GM11168 (cell line): Measurements from ENCODE around the gene DLL1.

Source experiments
- in situ Hi-C: fragments of 300-500 bp; cut with MboI; formaldehyde crosslinking; loops from one replicate; pipeline ENCODE4 v1.12.0; 2022; ENCODE audit warnings: low sequenced_read_pairs; ENCODE audit not compliant: unreplicated experiment

The DLL1 gene

DNA sequence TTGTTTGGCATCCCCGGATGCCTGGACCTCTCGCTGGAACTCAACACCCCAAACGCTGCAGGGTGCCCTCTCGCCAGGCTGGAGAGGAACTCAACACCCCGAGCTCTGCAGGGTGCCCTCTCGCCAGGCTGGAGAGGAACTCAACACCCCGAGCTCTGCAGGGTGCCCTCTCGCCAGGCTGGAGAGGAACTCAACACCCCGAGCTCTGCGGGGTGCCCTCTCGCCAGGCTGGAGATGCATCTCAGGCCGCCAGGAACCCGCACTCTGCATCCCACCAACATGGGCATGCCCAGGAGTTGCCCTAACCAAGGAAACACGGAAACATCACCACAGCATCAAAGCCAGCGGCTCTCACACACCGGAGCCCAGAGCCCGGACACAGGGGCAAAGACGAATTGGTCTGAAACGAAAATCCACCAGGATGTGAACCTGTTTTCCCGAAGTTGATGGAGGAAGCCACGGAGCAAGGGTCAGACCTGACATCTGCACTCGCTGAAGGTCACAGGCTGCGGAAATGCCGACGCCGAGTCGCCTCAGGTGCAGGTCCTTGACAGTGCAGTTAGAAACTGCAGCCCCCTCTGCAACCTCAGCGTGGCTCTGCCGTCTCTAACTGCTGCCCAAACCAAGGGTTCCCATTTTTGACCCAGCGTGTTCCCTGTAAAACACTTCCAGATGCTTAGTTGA, 37.5 kb downstream of the DLL1 start:
- in situ Hi-C loops = no loop called here

DNA sequence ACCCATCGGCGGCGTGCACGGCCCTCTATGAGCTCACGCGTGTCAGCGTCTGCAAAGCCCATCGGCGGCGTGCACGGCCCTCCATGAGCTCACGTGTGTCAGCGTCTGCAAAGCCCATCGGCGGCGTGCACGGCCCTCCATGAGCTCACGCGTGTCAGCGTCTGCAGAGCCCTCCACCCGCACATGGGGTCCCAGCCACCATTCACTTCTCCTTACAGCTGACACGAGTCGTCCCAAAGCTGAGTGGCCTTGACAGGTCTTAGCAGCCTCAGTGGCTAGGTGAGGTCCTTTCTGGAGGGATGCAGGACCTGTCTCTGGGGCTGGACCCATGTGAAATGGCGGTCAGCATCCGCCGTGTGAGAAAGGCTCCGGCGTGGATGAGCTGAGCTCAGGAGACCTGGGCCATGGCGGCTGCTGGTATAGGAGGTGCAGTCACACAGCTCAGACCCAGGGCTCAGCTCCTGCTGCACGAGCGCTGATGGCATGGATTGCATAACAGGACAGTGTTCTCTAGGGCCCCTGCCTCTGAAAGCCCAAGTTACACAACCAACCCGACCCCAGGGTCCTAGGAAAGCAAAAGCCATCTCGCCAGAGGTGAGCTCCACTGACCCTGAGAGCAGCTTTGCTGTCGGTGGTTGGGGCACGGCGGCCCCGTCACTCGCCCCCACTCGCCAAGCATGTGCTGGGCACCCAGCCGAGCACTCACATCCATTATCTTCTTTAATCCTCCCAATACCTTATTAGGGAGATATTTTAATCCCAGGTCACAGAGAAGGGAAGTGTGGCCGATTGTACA, 38.9 kb downstream of the DLL1 start:
- in situ Hi-C loops = no loop called here

DNA sequence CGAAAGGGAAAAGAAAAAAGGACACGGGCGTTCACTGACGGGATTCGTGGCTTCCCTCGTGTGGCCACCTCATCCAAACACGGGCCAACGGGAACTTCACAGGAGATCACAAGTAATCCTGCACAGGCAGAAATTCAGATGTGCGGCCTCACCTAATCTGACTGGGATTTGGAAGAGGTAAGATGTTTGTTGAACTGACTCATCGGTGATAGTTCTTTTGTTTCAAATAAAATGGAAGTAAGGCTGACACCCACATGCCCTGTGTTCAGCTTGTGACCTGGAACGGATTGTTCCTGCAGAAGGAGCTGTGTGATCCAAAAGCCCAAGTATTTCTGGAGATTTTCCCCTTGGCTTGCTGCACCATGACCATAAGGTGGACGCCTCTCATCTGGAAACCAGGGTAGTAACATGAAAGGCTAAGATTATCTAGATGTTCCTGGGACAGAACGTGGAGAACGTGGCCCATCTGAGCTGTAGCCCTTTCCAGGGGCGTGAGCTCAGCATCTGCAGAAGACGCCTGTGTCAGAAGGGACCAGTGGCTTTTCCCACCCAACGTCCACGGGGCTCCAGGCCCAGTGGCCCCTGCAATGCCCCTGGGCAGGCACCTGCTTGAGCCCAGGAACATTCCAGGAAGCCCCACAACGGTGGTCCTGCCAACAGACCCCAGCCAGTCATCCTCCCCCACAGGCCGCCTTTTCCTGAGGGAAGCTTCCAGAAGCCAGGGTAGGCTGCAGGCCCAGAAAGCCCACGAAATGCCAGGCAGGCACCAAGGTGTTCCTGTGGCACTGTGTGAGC, 39.7 kb downstream of the DLL1 start:
- in situ Hi-C loops = no loop called here

DNA sequence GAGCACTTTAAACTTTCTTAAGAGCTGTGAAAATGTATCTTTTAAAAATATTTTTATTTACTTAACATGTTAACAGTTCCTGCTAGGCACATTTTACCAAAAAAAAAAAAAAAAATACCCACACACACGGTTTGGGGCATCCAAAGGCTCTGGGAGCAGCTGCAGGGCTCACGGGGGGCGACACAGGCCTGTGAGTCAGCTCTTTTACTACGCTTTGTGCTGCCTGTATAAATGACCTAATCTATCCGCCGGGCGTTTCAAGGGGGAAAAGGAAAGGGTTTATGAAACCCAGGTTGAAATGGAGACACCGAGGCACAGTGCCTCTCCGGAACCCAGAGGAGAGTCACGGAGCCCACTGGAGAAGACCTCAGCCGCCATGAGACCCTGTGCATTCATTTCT, 40.4 kb downstream of the DLL1 start:
- in situ Hi-C loops = no loop called here

DNA sequence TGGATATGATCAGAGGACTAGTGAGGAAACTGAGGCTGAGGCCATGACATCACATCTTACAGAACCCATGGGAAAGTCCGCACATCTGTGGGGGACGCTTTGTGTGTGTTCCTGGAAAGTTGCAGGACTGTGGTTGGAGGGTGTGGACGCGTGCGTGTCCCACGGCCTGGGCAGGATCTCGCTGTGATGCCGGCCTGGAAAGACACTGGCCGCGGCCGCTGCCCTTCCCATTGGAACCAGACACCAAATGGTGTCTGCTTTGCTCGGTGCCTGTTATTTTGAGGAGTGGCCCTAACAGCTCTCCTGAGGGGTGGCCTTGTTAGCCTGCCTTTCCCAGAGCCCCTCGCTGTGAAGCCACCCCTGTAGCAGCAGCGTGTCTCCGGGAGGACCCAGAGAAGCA, 41.1 kb downstream of the DLL1 start:
- in situ Hi-C loops = loop anchor here (25.0 kb wide), 1 partner anchor 163 kb away; no protein-coding TSS in a partner anchor

DNA sequence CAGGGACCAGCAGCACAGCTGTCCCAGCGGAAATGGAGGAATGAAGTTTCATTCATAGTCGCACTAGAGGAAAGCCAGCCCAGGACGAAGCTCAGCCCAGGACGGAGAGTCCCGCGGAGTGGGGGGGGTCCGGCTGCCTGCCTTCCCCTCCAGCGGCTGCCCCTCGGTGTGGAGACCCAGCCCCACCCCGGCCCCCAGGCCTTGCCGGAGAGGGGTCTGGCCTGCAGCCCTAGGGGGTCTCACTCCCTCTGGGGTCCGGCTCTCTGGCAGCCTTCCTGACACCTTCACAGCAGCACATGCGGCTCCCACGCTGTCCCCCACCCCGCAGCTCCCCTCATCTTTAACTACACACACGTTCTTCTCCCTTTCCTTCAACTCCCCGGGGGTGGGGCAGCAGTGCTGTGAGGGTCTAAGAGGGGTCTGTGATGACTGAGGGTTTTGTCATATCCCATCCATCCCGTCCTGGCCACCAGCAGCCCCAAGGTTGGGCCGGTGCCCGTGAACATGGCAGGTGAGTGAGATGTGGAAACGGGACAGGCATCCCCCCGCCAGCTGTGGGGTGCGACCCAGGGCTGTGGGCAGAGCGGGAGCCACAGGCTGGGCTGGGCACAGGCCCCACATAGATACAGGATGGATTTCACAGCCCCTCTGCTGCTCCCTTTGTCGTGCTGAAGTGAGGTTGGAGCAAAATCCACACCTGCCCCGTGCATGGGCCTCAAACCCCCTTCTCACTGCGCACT, 41.8 kb downstream of the DLL1 start:
- in situ Hi-C loops = loop anchor here (25.0 kb wide), 1 partner anchor 162 kb away; no protein-coding TSS in a partner anchor

DNA sequence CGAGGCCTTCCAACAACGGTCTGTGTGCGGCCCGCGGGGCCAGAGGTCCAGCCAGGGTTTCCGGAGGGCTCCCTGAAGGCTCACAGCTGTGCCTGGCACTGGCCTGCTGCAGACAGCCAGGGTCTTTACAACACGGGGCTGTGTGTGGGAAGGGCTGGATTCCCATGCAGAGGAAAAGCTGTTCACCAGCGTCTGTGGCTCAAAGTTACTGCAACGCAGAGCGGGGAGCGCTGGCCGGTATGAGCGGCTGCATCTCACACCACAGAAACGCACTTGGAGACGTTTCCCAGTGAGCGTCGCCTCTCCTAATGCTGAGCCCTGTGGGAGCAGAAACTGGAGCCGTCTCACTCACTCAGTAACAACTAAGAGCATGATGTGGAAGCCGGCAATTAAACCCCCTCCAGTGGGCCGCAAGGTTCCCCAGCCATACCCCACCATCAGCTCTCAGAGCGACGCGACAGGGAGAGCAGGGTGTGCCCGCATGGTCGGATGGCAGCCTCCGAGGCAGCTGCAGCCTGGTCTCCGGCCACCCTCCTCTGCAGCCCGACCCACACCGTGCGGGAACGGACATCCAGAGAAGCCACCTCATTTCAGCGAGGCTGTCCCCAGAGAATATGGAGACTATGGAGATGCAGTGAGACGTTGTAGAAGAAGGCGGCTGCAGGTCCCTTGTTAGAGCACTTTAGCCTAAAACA, 42.6 kb downstream of the DLL1 start:
- in situ Hi-C loops = loop anchor here (25.0 kb wide), 1 partner anchor 161 kb away; no protein-coding TSS in a partner anchor

DNA sequence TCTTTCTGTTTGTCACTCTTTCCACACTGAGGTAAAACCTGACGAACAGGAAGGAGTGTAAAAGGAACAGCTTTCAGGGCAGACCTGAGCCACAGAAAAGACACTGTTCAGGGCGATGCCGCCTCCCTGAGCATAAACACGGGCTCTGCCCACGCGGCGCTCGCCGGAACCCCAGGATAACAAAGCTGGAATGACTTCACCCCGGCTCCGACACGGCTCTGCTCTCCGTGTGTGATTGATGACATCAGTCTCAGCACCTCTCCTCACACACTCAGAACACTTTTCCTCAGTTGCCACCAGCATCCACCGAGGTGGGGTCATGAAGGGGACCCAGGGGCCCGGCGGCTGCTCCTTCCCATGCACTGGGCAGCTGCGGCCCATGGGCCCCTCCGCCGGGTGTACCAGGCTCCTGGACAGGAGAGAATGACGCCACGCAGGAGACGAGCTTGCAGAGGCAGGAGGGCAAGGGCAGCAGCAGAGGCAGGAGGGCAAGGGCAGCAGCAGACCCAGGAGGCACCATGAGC, 43.6 kb downstream of the DLL1 start:
- in situ Hi-C loops = loop anchor here (25.0 kb wide), 1 partner anchor 160 kb away; no protein-coding TSS in a partner anchor

DNA sequence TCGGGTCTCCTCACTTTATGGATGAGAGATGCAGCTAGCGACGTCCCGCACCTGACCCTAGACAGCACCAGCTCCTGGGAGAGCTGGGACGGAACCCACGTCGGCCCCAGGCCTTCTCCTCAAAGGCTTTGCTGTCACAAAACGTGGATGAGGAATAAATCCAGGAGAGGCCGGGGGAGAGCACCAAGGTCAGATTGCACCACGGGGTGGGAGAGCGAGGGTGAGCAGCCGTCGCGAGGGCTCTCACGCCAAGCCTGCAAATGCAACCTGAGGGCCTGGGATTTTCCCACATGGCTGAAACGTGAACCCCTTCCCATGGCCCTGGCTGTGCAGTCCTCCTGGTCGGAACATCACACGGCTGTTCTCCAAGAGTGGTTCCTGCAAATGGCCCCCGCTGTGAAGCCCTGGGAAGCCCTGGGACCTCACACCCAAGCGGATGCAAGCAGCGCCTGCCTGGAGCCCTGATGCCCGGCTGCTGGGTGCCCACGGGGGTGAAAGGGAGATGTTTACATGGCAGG, 45.3 kb downstream of the DLL1 start:
- in situ Hi-C loops = loop anchor here (25.0 kb wide), 1 partner anchor 158 kb away; no protein-coding TSS in a partner anchor

DNA sequence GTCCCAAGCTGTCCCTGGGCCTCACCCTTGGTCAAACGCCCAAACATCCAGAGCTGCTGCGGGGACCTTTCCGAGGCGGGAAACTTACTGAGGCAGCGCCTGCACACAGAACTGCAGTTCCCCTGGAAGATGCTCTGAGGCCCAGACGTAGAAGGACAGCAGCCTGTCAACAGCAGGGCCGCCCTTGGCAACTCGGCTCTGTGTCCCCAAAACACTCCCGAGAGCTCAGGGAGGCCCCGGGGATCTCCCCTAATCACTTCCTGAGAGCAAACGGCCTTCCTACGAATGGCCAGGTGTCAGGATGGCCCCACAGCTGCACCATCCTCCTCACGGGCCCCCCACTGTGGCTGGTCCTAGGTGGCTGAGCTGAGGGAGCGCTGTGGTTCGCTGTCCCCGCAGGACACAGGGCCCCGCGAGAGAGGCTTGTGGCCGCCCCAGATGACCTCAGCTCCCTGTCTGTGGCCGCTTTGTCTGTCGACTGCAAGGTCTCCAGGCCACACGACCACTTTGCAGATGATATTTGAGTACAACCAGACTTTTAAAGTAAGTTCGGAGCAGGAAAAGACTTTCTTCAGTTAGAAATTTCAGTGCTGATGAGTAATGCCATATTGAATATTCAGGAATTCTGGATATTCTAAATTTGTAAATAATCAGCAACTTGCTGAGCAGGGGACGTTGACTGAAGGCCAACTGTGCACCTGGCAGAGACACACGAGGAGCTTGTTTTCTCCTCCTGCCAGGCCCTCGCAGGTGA, 46.0 kb downstream of the DLL1 start:
- in situ Hi-C loops = loop anchor here (25.0 kb wide), 1 partner anchor 158 kb away; no protein-coding TSS in a partner anchor

DNA sequence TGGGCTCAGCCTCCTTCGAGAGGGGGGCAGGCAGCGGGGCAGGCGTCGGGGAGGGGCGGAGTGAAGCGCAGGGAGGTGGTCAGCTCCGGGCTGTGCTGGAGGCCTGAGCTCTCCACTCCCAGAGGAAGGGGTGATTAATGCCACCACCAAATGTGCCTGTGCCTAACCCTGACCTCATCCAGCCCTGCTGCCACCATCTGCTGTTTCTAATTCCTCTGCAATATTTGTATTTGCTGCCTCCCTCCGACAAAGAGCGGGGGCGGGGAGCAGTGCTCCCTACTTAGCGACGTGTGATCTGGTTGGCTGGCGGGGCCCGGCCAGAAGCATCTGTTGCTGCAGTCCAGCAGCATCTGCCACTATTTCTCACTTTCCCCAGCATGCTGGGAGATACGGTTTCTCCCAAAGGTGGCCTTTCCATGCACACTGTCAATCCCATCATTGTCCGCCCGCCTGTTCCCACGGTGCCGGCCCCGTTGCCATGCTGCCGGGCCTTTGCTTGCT, 47.0 kb downstream of the DLL1 start:
- in situ Hi-C loops = loop anchor here (25.0 kb wide), 1 partner anchor 157 kb away; no protein-coding TSS in a partner anchor

DNA sequence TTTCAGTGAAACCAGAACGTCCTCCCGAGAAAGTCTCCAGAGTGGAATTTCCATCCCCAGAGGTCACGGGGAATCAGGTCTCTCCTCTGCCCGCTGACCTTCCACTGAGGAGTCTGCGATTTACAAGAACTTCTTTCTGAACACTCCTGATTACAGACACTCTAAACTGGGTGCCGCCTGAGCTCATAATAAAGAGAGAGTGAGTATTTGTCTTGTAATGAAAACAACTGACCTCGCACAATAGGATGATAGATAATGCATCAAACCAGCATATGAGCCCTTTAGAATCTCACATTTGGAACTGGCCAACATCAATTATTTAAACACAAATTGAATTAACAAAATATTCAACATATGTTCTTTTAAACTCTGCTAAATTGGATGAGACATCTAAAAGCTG, 47.5 kb downstream of the DLL1 start:
- in situ Hi-C loops = loop anchor here (25.0 kb wide), 1 partner anchor 156 kb away; no protein-coding TSS in a partner anchor

DNA sequence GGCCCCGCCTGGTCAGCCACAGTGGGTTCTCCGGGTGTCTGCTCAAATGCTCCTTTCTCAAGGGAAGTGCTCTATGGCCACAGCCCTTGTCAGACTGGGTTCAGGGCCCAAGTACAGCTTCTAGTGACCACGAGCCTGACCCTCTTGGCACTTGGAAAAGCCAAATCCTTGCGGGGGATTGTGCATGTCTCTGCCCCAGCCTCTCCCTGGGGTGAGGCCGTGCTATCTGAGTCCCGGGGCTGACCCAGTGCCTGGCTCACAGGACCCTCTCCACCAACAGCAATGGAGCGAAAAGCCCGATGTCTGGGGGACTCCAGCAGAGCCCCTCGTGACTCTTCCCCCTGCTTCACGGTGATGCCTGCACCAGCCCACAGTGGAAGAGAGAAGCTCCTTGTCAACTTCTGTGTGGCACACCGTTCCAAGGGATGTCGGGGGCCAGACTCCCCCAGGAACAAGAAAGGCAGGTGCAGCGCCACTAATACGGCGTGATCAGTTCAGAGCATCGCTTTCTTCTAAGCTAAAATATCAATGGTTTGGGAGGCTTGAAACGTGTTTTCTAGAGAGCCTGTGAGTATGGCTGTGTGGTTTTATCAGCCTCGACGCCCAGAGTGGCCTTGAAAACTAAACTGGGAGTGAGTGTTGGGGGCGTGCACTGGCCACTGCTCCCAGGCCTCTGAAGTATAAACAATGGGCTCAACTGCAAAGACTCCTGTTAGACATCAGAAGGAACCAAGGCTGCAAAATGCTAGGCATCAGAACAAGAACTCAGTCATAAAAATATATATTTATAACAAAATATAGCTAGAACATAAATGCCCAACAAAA, 51.9 kb downstream of the DLL1 start:
- in situ Hi-C loops = loop anchor here (25.0 kb wide), 1 partner anchor 152 kb away; no protein-coding TSS in a partner anchor

DNA sequence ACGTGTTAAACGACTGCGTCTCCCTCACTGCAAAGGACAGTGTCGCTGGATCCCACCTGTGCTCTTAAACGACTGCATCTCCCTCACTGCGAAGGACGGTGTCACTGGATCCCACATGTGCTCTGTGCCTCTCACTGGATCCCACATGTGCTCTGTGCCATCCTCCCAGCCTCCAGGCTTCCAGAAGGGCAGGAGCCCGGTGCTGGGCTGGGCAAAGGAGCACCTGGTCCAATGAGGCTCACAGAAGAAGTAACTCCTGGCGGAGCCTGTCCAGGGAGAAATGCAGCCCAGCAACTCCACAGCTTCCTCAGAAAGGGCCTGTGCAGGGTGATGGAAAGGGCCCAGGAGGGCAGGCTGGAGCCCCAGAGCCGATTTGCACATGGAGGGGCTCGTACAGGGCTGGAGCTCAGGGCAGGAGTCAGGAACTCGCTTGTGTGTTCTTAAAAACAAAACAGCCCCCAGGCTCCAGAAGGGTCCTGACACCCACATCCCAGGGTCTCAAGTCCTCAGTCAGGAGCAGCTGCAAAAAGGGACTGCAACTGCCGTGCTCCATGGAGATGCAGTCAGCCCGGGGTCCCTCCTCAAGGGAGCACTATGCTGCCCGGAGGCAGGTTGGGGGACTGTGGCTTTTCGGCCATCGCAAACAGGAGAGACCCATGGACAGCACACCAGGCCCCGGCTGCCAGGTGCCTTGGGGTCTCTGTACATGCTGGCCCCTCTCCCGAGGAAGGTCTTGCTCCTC, 52.7 kb downstream of the DLL1 start:
- in situ Hi-C loops = loop anchor here (25.0 kb wide), 1 partner anchor 151 kb away; no protein-coding TSS in a partner anchor

DNA sequence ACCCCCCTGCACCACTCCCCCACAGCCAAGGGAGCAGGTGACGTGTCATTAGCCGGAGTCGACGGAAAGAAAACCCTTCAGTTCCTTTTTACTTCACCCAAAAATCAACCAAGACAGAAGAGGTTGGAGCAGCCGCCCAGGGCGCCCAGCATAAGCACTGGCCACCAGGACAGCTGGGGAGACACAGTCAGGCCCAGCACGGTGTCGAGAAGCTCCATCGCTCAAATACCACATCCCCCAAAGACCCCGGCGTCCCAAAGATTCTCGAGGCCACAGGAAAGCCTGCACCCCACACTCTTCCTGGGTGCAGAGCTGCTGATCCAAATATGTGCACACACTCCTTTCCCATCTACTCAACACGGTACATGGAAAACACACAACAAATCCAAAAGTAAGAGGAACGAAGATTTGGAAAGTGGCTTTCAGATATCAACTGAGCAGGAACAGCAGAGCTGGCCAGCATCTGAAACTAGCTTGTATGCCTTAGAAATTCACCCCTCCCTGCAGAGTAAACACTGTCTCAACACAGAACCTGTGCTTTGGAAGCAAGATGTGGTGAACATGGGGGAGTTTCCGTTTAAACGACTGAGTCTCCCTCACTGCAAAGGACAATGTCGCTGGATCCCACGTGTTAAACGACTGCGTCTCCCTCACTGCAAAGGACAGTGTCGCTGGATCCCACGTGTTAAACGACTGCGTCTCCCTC, 54.6 kb downstream of the DLL1 start:
- in situ Hi-C loops = loop anchor here (25.0 kb wide), 1 partner anchor 149 kb away; no protein-coding TSS in a partner anchor
